Activated T-cell treated with anti-CD3 and anti-CD28 coated beads, Interleukin-2, amount 50 U/mL, for 24 hours (primary cell): ENCODE data around the gene ICA1.

Experiments used
- DNase-seq: peaks from one replicate; pipeline ENCODE4 v3.0.0-alpha.2; 2020
- H3K27ac Mint-ChIP-seq: 2 replicates; pipeline ENCODE4 v1.8.0; 2020; ENCODE audit warnings: mild to moderate bottlenecking, mixed read lengths
- H3K27me3 Mint-ChIP-seq: 2 replicates; pipeline ENCODE4 v1.8.0; 2020; ENCODE audit warnings: mixed read lengths
- H3K36me3 Mint-ChIP-seq: 2 replicates; pipeline ENCODE4 v1.8.0; 2020; ENCODE audit warnings: low read depth, mixed read lengths
- H3K4me1 Mint-ChIP-seq: 2 replicates; pipeline ENCODE4 v1.8.0; 2020; ENCODE audit warnings: low read depth, mixed read lengths
- H3K4me3 Mint-ChIP-seq: 2 replicates; pipeline ENCODE4 v1.8.0; 2020; ENCODE audit warnings: mild to moderate bottlenecking, moderate library complexity, mixed read lengths
- H3K9me3 Mint-ChIP-seq: 2 replicates; pipeline ENCODE4 v1.8.0; 2020; ENCODE audit warnings: mixed read lengths

ICA1 gene

GRCh38 chr7:8134089-8134733, 127.8 kb downstream of the ICA1 start:
- DNase-seq, result no peak
- no peaks in the 10 kb centered on the region for H3K36me3 Mint-ChIP-seq
- peak overlapping the region; percentile 18 for H3K4me3 Mint-ChIP-seq
- H3K27me3 Mint-ChIP-seq, result no peaks in the 10 kb centered on the region
- H3K4me1 Mint-ChIP-seq, result peaks cover 62% of the 10 kb centered on the region
- H3K27ac Mint-ChIP-seq, result peak overlapping the region; percentile 84
- H3K9me3 Mint-ChIP-seq, result no peaks in the 10 kb centered on the region

GRCh38 chr7:8133188-8133848, 128.6 kb downstream of the ICA1 start:
- H3K36me3 Mint-ChIP-seq, result no peaks in the 10 kb centered on the region
- H3K9me3 Mint-ChIP-seq, result no peaks in the 10 kb centered on the region
- H3K4me3 Mint-ChIP-seq, result no peak overlapping the region
- no peaks in the 10 kb centered on the region for H3K27me3 Mint-ChIP-seq
- H3K4me1 Mint-ChIP-seq, result peaks cover 70% of the 10 kb centered on the region
- no peak for DNase-seq
- no peak overlapping the region for H3K27ac Mint-ChIP-seq

- H3K36me3 Mint-ChIP-seq, result no peaks in the 10 kb centered on the region
- H3K4me3 Mint-ChIP-seq, result peak overlapping the region; percentile 16
- H3K4me1 Mint-ChIP-seq, result peaks cover 84% of the 10 kb centered on the region
- H3K9me3 Mint-ChIP-seq, result no peaks in the 10 kb centered on the region
- DNase-seq, result no peak
- H3K27me3 Mint-ChIP-seq, result no peaks in the 10 kb centered on the region
- peak overlapping the region; percentile 6 for H3K27ac Mint-ChIP-seq
Measured at GRCh38 chr7:8131694-8132605, 130.0 kb downstream of the ICA1 start.

GRCh38 chr7:8130663-8131062, 131.3 kb downstream of the ICA1 start:
- Mint-ChIP-seq H3K27me3 (no peaks in the 10 kb centered on the region), H3K36me3 (no peaks in the 10 kb centered on the region), H3K9me3 (no peaks in the 10 kb centered on the region), H3K4me3 (no peak overlapping the region), H3K27ac (no peak overlapping the region), H3K4me1 (peaks cover 94% of the 10 kb centered on the region)
- DNase-seq, result no peak

GRCh38 chr7:8129318-8129659, 132.7 kb downstream of the ICA1 start:
- H3K9me3 Mint-ChIP-seq, result no peaks in the 10 kb centered on the region
- no peaks in the 10 kb centered on the region for H3K27me3 Mint-ChIP-seq
- peak overlapping the region; percentile 24 for H3K4me3 Mint-ChIP-seq
- DNase-seq, result no peak
- H3K27ac Mint-ChIP-seq, result peak overlapping the region; percentile 53
- H3K36me3 Mint-ChIP-seq, result no peaks in the 10 kb centered on the region
- peaks cover 97% of the 10 kb centered on the region for H3K4me1 Mint-ChIP-seq

- H3K27me3 Mint-ChIP-seq, result no peaks in the 10 kb centered on the region
- no peaks in the 10 kb centered on the region for H3K36me3 Mint-ChIP-seq
- no peaks in the 10 kb centered on the region for H3K9me3 Mint-ChIP-seq
- no peak overlapping the region for H3K4me3 Mint-ChIP-seq
- peaks cover 94% of the 10 kb centered on the region for H3K4me1 Mint-ChIP-seq
- H3K27ac Mint-ChIP-seq, result peak overlapping the region; percentile 7
- DNase-seq, result no peak
Measured at GRCh38 chr7:8128449-8129317, 133.3 kb downstream of the ICA1 start.

GRCh38 chr7:8126601-8127167, 135.3 kb downstream of the ICA1 start:
- Mint-ChIP-seq H3K4me3 (peak overlapping the region; percentile 63), H3K36me3 (no peaks in the 10 kb centered on the region), H3K27me3 (no peaks in the 10 kb centered on the region), H3K4me1 (peaks cover 83% of the 10 kb centered on the region), H3K9me3 (no peaks in the 10 kb centered on the region), H3K27ac (peak overlapping the region; percentile 96)
- no peak for DNase-seq

- Mint-ChIP-seq H3K27me3 (no peaks in the 10 kb centered on the region), H3K36me3 (no peaks in the 10 kb centered on the region), H3K4me1 (peaks cover 83% of the 10 kb centered on the region), H3K27ac (peak overlapping the region; percentile 96), H3K4me3 (peak overlapping the region; percentile 63), H3K9me3 (no peaks in the 10 kb centered on the region)
- peak; percentile 82 for DNase-seq
Measured at GRCh38 chr7:8125680-8126444, 136.1 kb downstream of the ICA1 start.

GRCh38 chr7:8121243-8121642, 140.7 kb downstream of the ICA1 start:
- DNase-seq, result no peak
- Mint-ChIP-seq H3K9me3 (peaks cover 5% of the 10 kb centered on the region), H3K4me3 (no peak overlapping the region), H3K4me1 (peaks cover 78% of the 10 kb centered on the region), H3K36me3 (no peaks in the 10 kb centered on the region), H3K27me3 (no peaks in the 10 kb centered on the region), H3K27ac (peak overlapping the region; percentile 61)

- Mint-ChIP-seq H3K27me3 (no peaks in the 10 kb centered on the region), H3K27ac (no peak overlapping the region), H3K9me3 (peaks cover 5% of the 10 kb centered on the region), H3K36me3 (no peaks in the 10 kb centered on the region), H3K4me3 (no peak overlapping the region), H3K4me1 (peaks cover 78% of the 10 kb centered on the region)
- DNase-seq, result no peak
Measured at GRCh38 chr7:8120390-8121058, 141.4 kb downstream of the ICA1 start.

GRCh38 chr7:8119262-8119661, 142.7 kb downstream of the ICA1 start:
- H3K4me1 Mint-ChIP-seq, result peaks cover 78% of the 10 kb centered on the region
- DNase-seq, result no peak
- no peak overlapping the region for H3K4me3 Mint-ChIP-seq

GRCh38 chr7:8117195-8117594, 144.8 kb downstream of the ICA1 start:
- no peak overlapping the region for H3K4me3 Mint-ChIP-seq
- peaks cover 5% of the 10 kb centered on the region for H3K9me3 Mint-ChIP-seq
- no peak overlapping the region for H3K27ac Mint-ChIP-seq
- H3K27me3 Mint-ChIP-seq, result no peaks in the 10 kb centered on the region
- H3K36me3 Mint-ChIP-seq, result no peaks in the 10 kb centered on the region
- peaks cover 76% of the 10 kb centered on the region for H3K4me1 Mint-ChIP-seq
- no peak for DNase-seq

More at GRCh38 chr7:8119262-8119661, 142.7 kb downstream of the ICA1 start:
- Mint-ChIP-seq H3K27me3 (no peaks in the 10 kb centered on the region), H3K9me3 (peaks cover 5% of the 10 kb centered on the region), H3K27ac (no peak overlapping the region), H3K36me3 (no peaks in the 10 kb centered on the region)
